Brain microvascular endothelial cell (primary cell): Measurements from ENCODE around the gene ABCC10.
A peak's percentile ranks its signal among the peaks of the same experiment; 100 is the strongest.

Experiments
- DNase-seq: peaks from one replicate; pipeline ENCODE4 v3.0.0-alpha.2; 2020
- H3K27ac ChIP-seq: fragments of 250-450 bp; sonication (Bioruptor Pico); 2 replicates; pipeline ENCODE4 v1.5.1; 2020; ENCODE audit warnings: mild to moderate bottlenecking, moderate library complexity
- H3K27me3 ChIP-seq: fragments of 250-450 bp; sonication (Bioruptor Pico); replicated peaks from 2 replicates; pipeline ENCODE4 v1.5.1; 2020; ENCODE audit warnings: mild to moderate bottlenecking
- H3K36me3 ChIP-seq: fragments of 250-450 bp; sonication (Bioruptor Pico); replicated peaks from 2 replicates; pipeline ENCODE4 v1.5.1; 2020; ENCODE audit warnings: mild to moderate bottlenecking
- H3K4me3 ChIP-seq: 2 replicates; pipeline ENCODE4 v1.5.1; 2011; ENCODE audit warnings: low read depth, mild to moderate bottlenecking, control low read depth, low read length, moderate library complexity
- CTCF ChIP-seq: IDR thresholded peaks from 2 replicates; pipeline ENCODE4 v1.5.1; 2011; ENCODE audit warnings: low read depth, mild to moderate bottlenecking, moderate library complexity, low read length, control low read depth, inconsistent platforms; ENCODE audit errors: missing control alignments
- in situ Hi-C: cut with HindIII; loops from 2 replicates; pipeline ENCODE4 v1.10.0; 2017; ENCODE audit warnings: low sequenced_read_pairs, low pct_ligation_motif_present

ABCC10 gene

GRCh38 chr6:43435682-43436437 lies 8.5 kb downstream of the ABCC10 start:
- TF ChIP-seq CTCF, result no peak
- in situ Hi-C loops, result no loop called here
- H3K27me3 ChIP-seq, result no peaks in the 10 kb centered on the region
- no peak overlapping the region for H3K27ac ChIP-seq
- no peak overlapping the region for H3K4me3 ChIP-seq
- DNase-seq, result no peak
- H3K36me3 ChIP-seq, result peaks cover 32% of the 10 kb centered on the region

GRCh38 chr6:43436577-43437282 lies 9.4 kb downstream of the ABCC10 start:
- Histone ChIP-seq H3K36me3 (peaks cover 34% of the 10 kb centered on the region), H3K4me3 (no peak overlapping the region), H3K27me3 (no peaks in the 10 kb centered on the region), H3K27ac (peak overlapping the region; percentile 25)
- TF ChIP-seq CTCF, result no peak
- DNase-seq, result peak; percentile 61
- in situ Hi-C loops, result no loop called here

- in situ Hi-C loops, result no loop called here
- no peak for DNase-seq
- Histone ChIP-seq H3K4me3 (no peak overlapping the region), H3K36me3 (peaks cover 32% of the 10 kb centered on the region), H3K27me3 (no peaks in the 10 kb centered on the region), H3K27ac (no peak overlapping the region)
- no peak for TF ChIP-seq CTCF
Observed at GRCh38 chr6:43437700-43438099, 10.4 kb downstream of the ABCC10 start.

GRCh38 chr6:43442935-43443334 lies 15.6 kb downstream of the ABCC10 start:
- H3K4me3 ChIP-seq, result no peak overlapping the region
- no peak overlapping the region for H3K27ac ChIP-seq
- no peaks in the 10 kb centered on the region for H3K27me3 ChIP-seq
- in situ Hi-C loops, result no loop called here
- no peak for TF ChIP-seq CTCF
- no peak for DNase-seq
- H3K36me3 ChIP-seq, result peaks cover 64% of the 10 kb centered on the region

- no peak overlapping the region for H3K4me3 ChIP-seq
- DNase-seq, result no peak
- in situ Hi-C loops, result no loop called here
- no peak for TF ChIP-seq CTCF
- H3K27me3 ChIP-seq, result no peaks in the 10 kb centered on the region
- H3K27ac ChIP-seq, result no peak overlapping the region
- peaks cover 69% of the 10 kb centered on the region for H3K36me3 ChIP-seq
Observed at GRCh38 chr6:43444036-43444435, 16.7 kb downstream of the ABCC10 start.
